Measurements from ENCODE around the gene PPP2R2B.

The PPP2R2B gene

DNA sequence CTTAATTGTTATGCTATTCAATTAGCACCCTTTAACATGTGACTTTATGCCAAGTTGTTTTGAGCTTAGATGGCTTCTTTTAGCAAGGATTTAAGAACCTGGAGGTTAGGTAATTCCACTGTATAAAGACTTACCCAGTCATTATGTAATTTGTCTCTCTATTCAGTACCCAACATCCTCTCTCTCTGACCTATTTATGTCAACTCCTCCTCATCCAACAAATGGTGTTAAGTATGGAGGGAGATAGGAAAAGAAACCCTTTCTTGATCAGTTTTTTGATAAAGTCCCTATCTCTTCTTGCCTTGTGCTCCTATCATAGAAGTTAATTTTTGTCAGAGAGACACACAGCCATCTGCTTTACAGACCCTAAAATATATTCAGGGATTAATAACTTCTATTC, 181.3 kb downstream of the PPP2R2B start:
- TF ChIP-seq, protein P1, sequence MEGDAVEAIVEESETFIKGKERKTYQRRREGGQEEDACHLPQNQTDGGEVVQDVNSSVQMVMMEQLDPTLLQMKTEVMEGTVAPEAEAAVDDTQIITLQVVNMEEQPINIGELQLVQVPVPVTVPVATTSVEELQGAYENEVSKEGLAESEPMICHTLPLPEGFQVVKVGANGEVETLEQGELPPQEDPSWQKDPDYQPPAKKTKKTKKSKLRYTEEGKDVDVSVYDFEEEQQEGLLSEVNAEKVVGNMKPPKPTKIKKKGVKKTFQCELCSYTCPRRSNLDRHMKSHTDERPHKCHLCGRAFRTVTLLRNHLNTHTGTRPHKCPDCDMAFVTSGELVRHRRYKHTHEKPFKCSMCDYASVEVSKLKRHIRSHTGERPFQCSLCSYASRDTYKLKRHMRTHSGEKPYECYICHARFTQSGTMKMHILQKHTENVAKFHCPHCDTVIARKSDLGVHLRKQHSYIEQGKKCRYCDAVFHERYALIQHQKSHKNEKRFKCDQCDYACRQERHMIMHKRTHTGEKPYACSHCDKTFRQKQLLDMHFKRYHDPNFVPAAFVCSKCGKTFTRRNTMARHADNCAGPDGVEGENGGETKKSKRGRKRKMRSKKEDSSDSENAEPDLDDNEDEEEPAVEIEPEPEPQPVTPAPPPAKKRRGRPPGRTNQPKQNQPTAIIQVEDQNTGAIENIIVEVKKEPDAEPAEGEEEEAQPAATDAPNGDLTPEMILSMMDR (IDR thresholded peaks at IDR 0.05; ENCODE audit: low read depth, low read length) = no peak
- TF ChIP-seq MYC (IDR thresholded peaks at IDR 0.05; ENCODE audit: low read depth, low read length) = no peak
- TF ChIP-seq, protein P2, sequence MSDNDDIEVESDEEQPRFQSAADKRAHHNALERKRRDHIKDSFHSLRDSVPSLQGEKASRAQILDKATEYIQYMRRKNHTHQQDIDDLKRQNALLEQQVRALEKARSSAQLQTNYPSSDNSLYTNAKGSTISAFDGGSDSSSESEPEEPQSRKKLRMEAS (IDR thresholded peaks at IDR 0.05; ENCODE audit: low read depth, low read length) = no peak
- TF ChIP-seq POLR2A (IDR thresholded peaks at IDR 0.05; ENCODE audit: extremely low read depth, insufficient read length) = no peak
- no peak overlapping the region for H3K4me3 ChIP-seq (ENCODE audit: low read depth, low read length)
- no peak for DNase-seq (ENCODE audit: low read depth)

DNA sequence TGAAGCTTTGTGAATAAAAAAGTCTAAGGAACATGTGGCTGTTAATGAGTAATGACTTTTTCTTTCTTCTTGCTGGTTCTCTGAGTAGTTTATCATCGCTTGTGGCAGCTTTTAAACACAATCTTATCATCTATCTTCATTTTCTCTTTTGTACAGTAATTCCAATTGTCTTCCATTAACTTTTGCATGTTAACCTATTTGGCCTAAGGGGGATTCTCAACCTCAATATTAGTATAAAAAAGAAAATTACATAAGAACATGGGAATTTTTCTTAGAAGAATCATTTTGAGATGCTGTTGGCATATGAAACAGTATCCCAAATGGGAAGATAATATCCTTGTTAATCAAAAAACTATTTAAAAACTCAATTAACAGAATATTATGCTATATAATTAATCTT, 182.9 kb downstream of the PPP2R2B start:
- H3K4me3 ChIP-seq (ENCODE audit: low read depth, low read length) = no peak overlapping the region
- TF ChIP-seq POLR2A (IDR thresholded peaks at IDR 0.05; ENCODE audit: extremely low read depth, insufficient read length) (no peak), MYC (IDR thresholded peaks at IDR 0.05; ENCODE audit: low read depth, low read length) (no peak)
- TF ChIP-seq, protein P2 (IDR thresholded peaks at IDR 0.05; ENCODE audit: low read depth, low read length) = no peak
- TF ChIP-seq, protein P1 (IDR thresholded peaks at IDR 0.05; ENCODE audit: low read depth, low read length) = no peak
- DNase-seq (ENCODE audit: low read depth) = no peak

DNA sequence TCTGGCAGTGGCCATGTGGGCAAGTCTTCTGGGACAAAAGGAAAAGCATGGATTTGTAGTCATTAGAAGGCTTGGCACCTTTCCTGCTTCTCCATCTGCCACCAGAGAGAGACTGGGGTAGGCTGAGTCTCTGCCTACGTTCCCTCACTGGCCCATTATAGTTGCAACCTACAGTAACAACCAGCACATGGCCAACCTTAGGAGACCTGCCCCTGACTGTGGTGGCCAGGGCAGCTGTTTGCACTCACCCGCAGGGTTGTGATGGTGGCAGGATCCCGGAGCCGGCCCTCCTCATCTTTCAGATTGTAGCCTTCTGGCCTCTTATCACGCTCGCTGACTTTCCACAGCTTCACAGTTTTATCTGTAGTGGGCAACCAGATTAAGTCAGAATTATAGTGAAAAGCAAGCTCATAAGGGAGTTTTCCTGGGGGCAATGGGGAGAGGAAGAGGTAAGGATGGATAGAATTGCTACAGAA, 187.6 kb downstream of the PPP2R2B start:
- no peak overlapping the region for H3K4me3 ChIP-seq (ENCODE audit: low read depth, low read length)
- TF ChIP-seq, protein P2 (IDR thresholded peaks at IDR 0.05; ENCODE audit: low read depth, low read length) = no peak
- TF ChIP-seq MYC (IDR thresholded peaks at IDR 0.05; ENCODE audit: low read depth, low read length) (no peak), POLR2A (IDR thresholded peaks at IDR 0.05; ENCODE audit: extremely low read depth, insufficient read length) (no peak)
- TF ChIP-seq, protein P1 (IDR thresholded peaks at IDR 0.05; ENCODE audit: low read depth, low read length) = no peak
- DNase-seq (ENCODE audit: low read depth) = no peak

DNA sequence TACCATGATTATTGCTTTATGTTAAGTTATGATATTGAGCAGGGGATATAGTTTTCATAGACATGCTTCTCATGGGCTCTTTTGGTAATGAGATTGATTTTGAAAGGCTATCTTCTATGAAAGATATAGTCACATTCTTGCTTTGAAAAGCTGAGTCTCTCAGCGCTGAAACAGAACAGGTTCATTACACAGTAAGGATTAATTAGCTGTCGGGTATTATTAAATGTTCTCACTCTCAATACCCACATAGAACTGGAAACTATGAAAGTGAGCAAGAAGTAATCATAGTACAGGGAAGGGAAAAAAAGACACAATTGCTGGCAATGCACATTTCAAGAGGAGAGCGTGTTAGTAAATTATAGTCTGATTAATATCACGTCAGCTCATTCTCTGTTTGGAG, 190.9 kb downstream of the PPP2R2B start:
- no peak for DNase-seq (ENCODE audit: low read depth)
- TF ChIP-seq POLR2A (IDR thresholded peaks at IDR 0.05; ENCODE audit: extremely low read depth, insufficient read length) = no peak
- TF ChIP-seq, protein P1 (IDR thresholded peaks at IDR 0.05; ENCODE audit: low read depth, low read length) = no peak
- no peak for TF ChIP-seq MYC (IDR thresholded peaks at IDR 0.05; ENCODE audit: low read depth, low read length)
- TF ChIP-seq, protein P2 (IDR thresholded peaks at IDR 0.05; ENCODE audit: low read depth, low read length) = no peak
- no peak overlapping the region for H3K4me3 ChIP-seq (ENCODE audit: low read depth, low read length)

DNA sequence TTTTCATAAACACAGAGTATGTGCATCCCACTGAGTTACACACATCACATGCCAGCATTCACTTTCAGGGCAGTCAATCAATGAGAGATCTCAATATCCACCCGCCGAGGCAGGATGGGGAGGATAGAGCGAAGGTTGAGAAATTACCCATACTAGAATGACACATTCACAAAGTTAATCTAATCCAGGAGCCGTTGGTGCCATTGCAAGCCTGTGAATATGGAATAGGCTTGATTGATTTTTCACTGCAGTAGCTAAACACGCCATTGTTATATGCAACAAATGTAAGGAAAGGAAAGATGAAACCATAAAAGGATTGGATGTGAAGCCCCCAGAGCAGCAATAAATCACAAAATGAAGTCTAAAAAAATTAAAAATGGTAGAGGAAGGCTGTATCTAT, 194.7 kb downstream of the PPP2R2B start:
- TF ChIP-seq, protein P2 (IDR thresholded peaks at IDR 0.05; ENCODE audit: low read depth, low read length) = no peak
- TF ChIP-seq, protein P1 (IDR thresholded peaks at IDR 0.05; ENCODE audit: low read depth, low read length) = no peak
- no peak for TF ChIP-seq MYC (IDR thresholded peaks at IDR 0.05; ENCODE audit: low read depth, low read length)
- no peak for TF ChIP-seq POLR2A (IDR thresholded peaks at IDR 0.05; ENCODE audit: extremely low read depth, insufficient read length)
- H3K4me3 ChIP-seq (ENCODE audit: low read depth, low read length) = no peak overlapping the region

More for the DNA sequence above, 194.7 kb downstream of the PPP2R2B start:
- DNase-seq (ENCODE audit: low read depth) = no peak
